Measurements from ENCODE around the gene APOBEC4. TPM values are rescaled to one million over a fixed set of nuclear protein-coding genes. Genes with fewer than 3 reads are reported as not detected.

APOBEC4 gene
- total and polyA plus RNA-seq, 4 donors = not detected

- Histone ChIP-seq H3K36me3 (ENCODE audit: control insufficient read depth in 4 of 4, insufficient read depth in 3 of 4, low read depth in 1 of 4, low read length in 3 of 4) (no peaks in the 10 kb centered on the region), H3K9me3 (ENCODE audit: control insufficient read depth in 4 of 4, low read length in 3 of 4) (no peaks in the 10 kb centered on the region), H3K4me3 (ENCODE audit: low read depth in 1 of 3, low read length in 3 of 3) (no peak overlapping the region), H3K27ac (ENCODE audit: low read depth in 1 of 2, low read length in 2 of 2) (no peak overlapping the region), H3K9ac (ENCODE audit: low read depth in 1 of 2, low read length in 2 of 2) (no peak overlapping the region), H3K4me1 (ENCODE audit: control insufficient read depth in 4 of 4, insufficient read depth in 4 of 4, low read length in 3 of 4) (no peaks in the 10 kb centered on the region), H3K27me3 (ENCODE audit: control insufficient read depth in 4 of 4, insufficient read depth in 4 of 4, low read length in 3 of 4) (no peaks in the 10 kb centered on the region)
- WGBS = 97% methylated on average over 1 of the region's 1 CpG
- no peak for DNase-seq (ENCODE audit: low spot score)
- no peak for TF ChIP-seq HNF4A (conservative IDR thresholded peaks at IDR 0.05)
- TF ChIP-seq REST (IDR thresholded peaks at IDR 0.05) = no peak
- no peak for TF ChIP-seq RAD21 (IDR thresholded peaks at IDR 0.05)
- no peak for TF ChIP-seq NR2F2 (IDR thresholded peaks at IDR 0.05)
- TF ChIP-seq, protein P1, sequence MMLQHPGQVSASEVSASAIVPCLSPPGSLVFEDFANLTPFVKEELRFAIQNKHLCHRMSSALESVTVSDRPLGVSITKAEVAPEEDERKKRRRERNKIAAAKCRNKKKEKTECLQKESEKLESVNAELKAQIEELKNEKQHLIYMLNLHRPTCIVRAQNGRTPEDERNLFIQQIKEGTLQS (IDR thresholded peaks at IDR 0.05) = no peak
- TF ChIP-seq, protein P2, sequence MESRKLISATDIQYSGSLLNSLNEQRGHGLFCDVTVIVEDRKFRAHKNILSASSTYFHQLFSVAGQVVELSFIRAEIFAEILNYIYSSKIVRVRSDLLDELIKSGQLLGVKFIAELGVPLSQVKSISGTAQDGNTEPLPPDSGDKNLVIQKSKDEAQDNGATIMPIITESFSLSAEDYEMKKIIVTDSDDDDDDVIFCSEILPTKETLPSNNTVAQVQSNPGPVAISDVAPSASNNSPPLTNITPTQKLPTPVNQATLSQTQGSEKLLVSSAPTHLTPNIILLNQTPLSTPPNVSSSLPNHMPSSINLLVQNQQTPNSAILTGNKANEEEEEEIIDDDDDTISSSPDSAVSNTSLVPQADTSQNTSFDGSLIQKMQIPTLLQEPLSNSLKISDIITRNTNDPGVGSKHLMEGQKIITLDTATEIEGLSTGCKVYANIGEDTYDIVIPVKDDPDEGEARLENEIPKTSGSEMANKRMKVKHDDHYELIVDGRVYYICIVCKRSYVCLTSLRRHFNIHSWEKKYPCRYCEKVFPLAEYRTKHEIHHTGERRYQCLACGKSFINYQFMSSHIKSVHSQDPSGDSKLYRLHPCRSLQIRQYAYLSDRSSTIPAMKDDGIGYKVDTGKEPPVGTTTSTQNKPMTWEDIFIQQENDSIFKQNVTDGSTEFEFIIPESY (IDR thresholded peaks at IDR 0.05) = no peak
- no peak for TF ChIP-seq SP1 (IDR thresholded peaks at IDR 0.05)
- no peak for TF ChIP-seq EGR1 (IDR thresholded peaks at IDR 0.05; ENCODE audit: low read depth in 2 of 2)
- no peak for TF ChIP-seq RXRA (IDR thresholded peaks at IDR 0.05)
- no peak for TF ChIP-seq JUND (IDR thresholded peaks at IDR 0.05)
- no peak for TF ChIP-seq CTCF (IDR thresholded peaks at IDR 0.05; ENCODE audit: low read depth, low read length, missing input control)
- no peak for TF ChIP-seq TAF1 (conservative IDR thresholded peaks at IDR 0.05)
- TF ChIP-seq YY1 (IDR thresholded peaks at IDR 0.05) = no peak
- TF ChIP-seq GABPA (IDR thresholded peaks at IDR 0.05 in 1 of 2, conservative IDR thresholded peaks at IDR 0.05 in 1 of 2) = no peak
Measured at GRCh38 chr1:183670169-183670568, 17.1 kb upstream of the APOBEC4 start.

GRCh38 chr1:183656355-183656754, 3.2 kb upstream of the APOBEC4 start:
- 91% methylated on average over 3 of the region's 3 CpGs for WGBS
- Histone ChIP-seq H3K36me3 (ENCODE audit: control insufficient read depth in 4 of 4, insufficient read depth in 3 of 4, low read depth in 1 of 4, low read length in 3 of 4) (no peaks in the 10 kb centered on the region), H3K4me3 (ENCODE audit: low read depth in 1 of 3, low read length in 3 of 3) (no peak overlapping the region), H3K4me1 (ENCODE audit: control insufficient read depth in 4 of 4, insufficient read depth in 4 of 4, low read length in 3 of 4) (peaks cover 0 to 5% (median under 1%) of the 10 kb centered on the region in 4 donors), H3K27me3 (ENCODE audit: control insufficient read depth in 4 of 4, insufficient read depth in 4 of 4, low read length in 3 of 4) (no peaks in the 10 kb centered on the region), H3K9ac (ENCODE audit: low read depth in 1 of 2, low read length in 2 of 2) (no peak overlapping the region), H3K27ac (ENCODE audit: low read depth in 1 of 2, low read length in 2 of 2) (no peak overlapping the region), H3K9me3 (ENCODE audit: control insufficient read depth in 4 of 4, low read length in 3 of 4) (no peaks in the 10 kb centered on the region)
- TF ChIP-seq JUND (IDR thresholded peaks at IDR 0.05) (no peak), RXRA (IDR thresholded peaks at IDR 0.05) (no peak), NR2F2 (IDR thresholded peaks at IDR 0.05) (no peak), FOXA1 (IDR thresholded peaks at IDR 0.05) (no peak), CTCF (IDR thresholded peaks at IDR 0.05; ENCODE audit: low read depth, low read length, missing input control) (no peak), SP1 (IDR thresholded peaks at IDR 0.05) (no peak), TAF1 (conservative IDR thresholded peaks at IDR 0.05) (no peak), MAX (IDR thresholded peaks at IDR 0.05) (no peak)
- TF ChIP-seq, protein P2 (IDR thresholded peaks at IDR 0.05) = no peak
- no peak for DNase-seq (ENCODE audit: low spot score)
